KMS-11 (cell line): ENCODE data around the gene MARCHF10.

Experiments used
- H2AFZ ChIP-seq: fragments of 200-600 bp; sonication (generic); 2 replicates; pipeline ENCODE4 v1.6.1; 2016; ENCODE audit warnings: antibody characterized with exemption, mixed run types, low read depth
- H3K27ac ChIP-seq: fragments of 200-600 bp; sonication (generic); 2 replicates; pipeline ENCODE4 v1.6.1; 2016; ENCODE audit warnings: mild to moderate bottlenecking, mixed run types
- H3K27me3 ChIP-seq: fragments of 200-600 bp; sonication (generic); 2 replicates; pipeline ENCODE4 v1.6.1; 2017; ENCODE audit warnings: mild to moderate bottlenecking, low read depth, mixed run types, moderate library complexity; ENCODE audit not compliant: insufficient read depth
- H3K36me3 ChIP-seq: fragments of 200-600 bp; sonication (generic); 2 replicates; pipeline ENCODE4 v1.6.1; 2017; ENCODE audit warnings: mild to moderate bottlenecking, mixed run types; ENCODE audit not compliant: insufficient read depth
- H3K4me1 ChIP-seq: fragments of 200-600 bp; sonication (generic); 2 replicates; pipeline ENCODE4 v1.6.1; 2016; ENCODE audit warnings: mild to moderate bottlenecking, low read depth, mixed run types; ENCODE audit not compliant: poor library complexity, severe bottlenecking
- H3K4me2 ChIP-seq: fragments of 200-600 bp; sonication (generic); 2 replicates; pipeline ENCODE4 v1.7.0; 2016; ENCODE audit warnings: mild to moderate bottlenecking, mixed run types
- H3K4me3 ChIP-seq: fragments of 200-600 bp; sonication (generic); IDR thresholded peaks from 2 replicates; pipeline ENCODE4 v1.6.1; 2017; ENCODE audit warnings: low read depth, low read length, mixed read lengths; ENCODE audit not compliant: insufficient read depth
- H3K79me2 ChIP-seq: fragments of 200-600 bp; sonication (generic); 2 replicates; pipeline ENCODE4 v1.6.1; 2016; ENCODE audit warnings: low read depth, mixed run types; ENCODE audit not compliant: insufficient read depth
- H3K9ac ChIP-seq: fragments of 200-600 bp; sonication (generic); 2 replicates; pipeline ENCODE4 v1.6.1; 2016; ENCODE audit warnings: mild to moderate bottlenecking, mixed run types
- H4K20me1 ChIP-seq: fragments of 200-600 bp; sonication (generic); 2 replicates; pipeline ENCODE4 v1.6.1; 2016; ENCODE audit warnings: mild to moderate bottlenecking, mixed run types; ENCODE audit not compliant: insufficient read depth
- TF ChIP-seq, protein P1 (sequence below): fragments of 200-600 bp; sonication (generic); conservative IDR thresholded peaks from 2 replicates; pipeline ENCODE4 v1.6.1; 2017; ENCODE audit warnings: low read depth, mild to moderate bottlenecking, antibody characterized with exemption, low read length, moderate library complexity, mixed read lengths

The MARCHF10 gene

DNA sequence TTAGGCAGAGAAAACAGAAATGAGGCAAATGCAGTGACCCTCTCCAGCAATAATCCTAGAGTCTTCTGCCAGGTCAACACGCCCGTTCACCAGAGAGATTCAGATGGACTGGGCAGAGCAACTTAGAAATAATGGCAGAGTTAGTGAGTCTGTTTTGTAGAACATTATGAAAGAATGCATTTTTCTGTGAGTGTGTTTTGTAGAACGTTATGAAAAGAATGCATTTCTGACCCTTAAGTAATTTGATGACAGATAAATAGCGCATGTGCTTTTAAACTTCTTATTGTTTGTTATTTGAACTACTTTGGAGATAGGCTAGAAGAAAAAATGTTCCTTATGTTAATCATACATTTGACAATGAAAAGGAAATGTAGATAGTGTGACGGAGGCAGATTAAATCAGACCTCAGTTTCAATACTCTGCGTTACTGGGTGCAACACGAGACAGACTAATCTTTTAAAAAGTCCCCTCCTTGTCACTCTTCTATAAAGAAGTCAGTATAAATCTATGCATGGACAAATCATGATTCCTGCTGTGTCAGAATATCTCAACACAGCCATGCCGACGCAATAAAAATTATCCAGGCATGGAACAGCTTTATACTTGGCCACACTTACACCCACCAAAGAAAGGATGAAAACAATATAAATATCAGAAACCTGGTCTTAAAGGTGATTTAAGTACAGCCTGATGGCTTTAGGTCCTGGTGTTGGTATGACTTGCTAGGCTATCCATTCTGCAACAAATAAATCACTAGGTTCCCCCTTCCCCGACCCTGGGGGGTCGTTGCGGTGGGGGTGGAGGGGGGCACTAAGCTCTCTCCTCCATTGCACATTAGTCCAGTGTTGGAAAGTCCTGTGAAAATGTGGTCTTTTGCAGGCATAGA is 47.8 kb downstream of the MARCHF10 start:
- H2AFZ ChIP-seq: no peak overlapping the region
- H3K4me1 ChIP-seq: no peaks in the 10 kb centered on the region
- no peaks in the 10 kb centered on the region for H3K36me3 ChIP-seq
- no peak overlapping the region for H3K4me3 ChIP-seq
- H3K27ac ChIP-seq: no peak overlapping the region
- no peaks in the 10 kb centered on the region for H3K27me3 ChIP-seq
- no peak overlapping the region for H3K4me2 ChIP-seq
- TF ChIP-seq, protein P1, sequence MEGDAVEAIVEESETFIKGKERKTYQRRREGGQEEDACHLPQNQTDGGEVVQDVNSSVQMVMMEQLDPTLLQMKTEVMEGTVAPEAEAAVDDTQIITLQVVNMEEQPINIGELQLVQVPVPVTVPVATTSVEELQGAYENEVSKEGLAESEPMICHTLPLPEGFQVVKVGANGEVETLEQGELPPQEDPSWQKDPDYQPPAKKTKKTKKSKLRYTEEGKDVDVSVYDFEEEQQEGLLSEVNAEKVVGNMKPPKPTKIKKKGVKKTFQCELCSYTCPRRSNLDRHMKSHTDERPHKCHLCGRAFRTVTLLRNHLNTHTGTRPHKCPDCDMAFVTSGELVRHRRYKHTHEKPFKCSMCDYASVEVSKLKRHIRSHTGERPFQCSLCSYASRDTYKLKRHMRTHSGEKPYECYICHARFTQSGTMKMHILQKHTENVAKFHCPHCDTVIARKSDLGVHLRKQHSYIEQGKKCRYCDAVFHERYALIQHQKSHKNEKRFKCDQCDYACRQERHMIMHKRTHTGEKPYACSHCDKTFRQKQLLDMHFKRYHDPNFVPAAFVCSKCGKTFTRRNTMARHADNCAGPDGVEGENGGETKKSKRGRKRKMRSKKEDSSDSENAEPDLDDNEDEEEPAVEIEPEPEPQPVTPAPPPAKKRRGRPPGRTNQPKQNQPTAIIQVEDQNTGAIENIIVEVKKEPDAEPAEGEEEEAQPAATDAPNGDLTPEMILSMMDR: no peak
- no peak overlapping the region for H3K9ac ChIP-seq
- H3K79me2 ChIP-seq: no peaks in the 10 kb centered on the region
- H4K20me1 ChIP-seq: no peaks in the 10 kb centered on the region

DNA sequence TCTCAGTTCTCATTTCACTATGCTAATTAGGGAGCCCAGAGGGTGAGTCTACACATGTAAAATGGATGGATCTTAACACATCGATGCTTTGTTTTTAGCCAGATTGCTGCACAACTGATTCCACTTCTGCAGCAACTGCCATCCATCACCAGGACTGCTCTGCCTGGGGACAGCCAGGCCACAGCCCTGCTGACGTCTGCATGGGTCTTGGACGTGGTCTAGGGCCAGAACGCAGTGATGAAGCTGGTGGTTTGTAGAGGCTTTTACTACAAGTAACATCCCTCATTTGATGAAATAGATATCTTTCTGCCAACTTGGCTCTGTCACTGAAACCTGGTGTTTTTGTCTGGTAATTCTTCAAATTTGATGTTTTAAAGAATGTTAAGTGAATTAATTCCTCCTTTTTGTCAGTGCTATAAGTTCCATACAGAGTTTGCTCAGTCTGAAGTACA is 50.6 kb downstream of the MARCHF10 start:
- no peaks in the 10 kb centered on the region for H3K4me1 ChIP-seq
- no peak overlapping the region for H3K9ac ChIP-seq
- H3K36me3 ChIP-seq: no peaks in the 10 kb centered on the region
- H3K27ac ChIP-seq: no peak overlapping the region
- no peak overlapping the region for H3K4me3 ChIP-seq
- no peaks in the 10 kb centered on the region for H3K79me2 ChIP-seq
- no peak overlapping the region for H2AFZ ChIP-seq
- no peaks in the 10 kb centered on the region for H4K20me1 ChIP-seq
- no peaks in the 10 kb centered on the region for H3K27me3 ChIP-seq
- no peak overlapping the region for H3K4me2 ChIP-seq
- TF ChIP-seq, protein P1: no peak

DNA sequence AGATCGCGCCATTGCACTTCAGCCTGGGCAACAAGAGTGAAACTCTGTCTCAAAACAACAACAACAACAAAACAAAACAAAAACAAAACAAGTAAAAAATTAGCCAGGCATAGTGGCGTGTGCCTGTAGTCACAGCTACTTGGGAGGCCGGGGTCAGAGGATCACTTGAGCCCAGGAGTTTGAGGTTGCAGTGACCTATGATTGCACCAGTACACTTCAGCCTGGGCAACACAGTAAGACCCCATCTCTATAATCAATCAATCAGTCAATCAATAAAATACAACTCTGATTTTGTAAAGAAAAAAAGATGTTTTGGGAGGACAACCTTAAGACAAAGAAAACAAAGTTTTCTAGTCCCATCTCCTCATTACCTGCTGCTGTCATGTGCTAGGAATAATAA is 51.9 kb downstream of the MARCHF10 start:
- Histone ChIP-seq H3K27ac (no peak overlapping the region), H3K4me1 (no peaks in the 10 kb centered on the region)

DNA sequence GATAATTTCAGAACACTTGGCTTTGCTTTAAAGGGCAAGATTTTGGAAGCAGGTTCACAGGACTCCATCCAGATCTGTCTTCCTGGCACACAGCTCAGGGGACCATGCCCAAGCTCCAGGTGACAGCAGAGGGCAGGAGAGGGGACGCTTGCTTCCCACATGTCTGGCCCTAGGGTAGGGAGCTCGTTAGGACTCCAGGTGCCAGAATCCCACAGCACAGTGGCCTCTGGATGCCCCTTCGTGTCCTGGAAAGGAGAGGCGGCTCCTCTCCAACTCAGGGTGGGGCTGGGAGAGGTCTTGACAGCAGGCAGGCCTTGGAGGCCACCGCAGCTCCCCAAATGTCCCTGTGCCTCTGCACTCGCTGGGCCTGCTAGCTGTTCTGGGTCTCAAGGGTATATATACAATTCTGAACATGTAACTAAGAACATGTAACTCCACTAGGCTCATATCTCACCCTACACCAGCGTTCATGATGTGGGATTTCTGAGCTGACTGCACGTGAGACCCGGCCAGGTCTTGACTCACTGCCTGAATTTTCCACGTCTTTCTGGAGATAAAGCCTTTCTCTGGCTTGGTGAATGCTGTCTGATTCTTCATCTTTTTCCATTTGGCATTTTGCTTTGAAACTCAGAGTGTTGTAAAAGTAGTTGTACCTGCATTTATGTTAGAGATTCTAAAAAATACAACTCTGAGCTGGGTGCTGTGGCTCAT is 52.8 kb downstream of the MARCHF10 start:
- no peaks in the 10 kb centered on the region for H3K27me3 ChIP-seq
- no peak overlapping the region for H3K4me2 ChIP-seq
- H3K9ac ChIP-seq: no peak overlapping the region
- H3K27ac ChIP-seq: no peak overlapping the region
- H4K20me1 ChIP-seq: no peaks in the 10 kb centered on the region
- no peak overlapping the region for H2AFZ ChIP-seq
- H3K36me3 ChIP-seq: no peaks in the 10 kb centered on the region
- TF ChIP-seq, protein P1: no peak
- H3K79me2 ChIP-seq: no peaks in the 10 kb centered on the region
- H3K4me3 ChIP-seq: no peak overlapping the region
- no peaks in the 10 kb centered on the region for H3K4me1 ChIP-seq

More for the DNA sequence above, 51.9 kb downstream of the MARCHF10 start:
- H3K4me3 ChIP-seq: no peak overlapping the region
- no peak overlapping the region for H3K4me2 ChIP-seq
- H3K27me3 ChIP-seq: no peaks in the 10 kb centered on the region
- H3K79me2 ChIP-seq: no peaks in the 10 kb centered on the region
- H2AFZ ChIP-seq: no peak overlapping the region
- no peaks in the 10 kb centered on the region for H3K36me3 ChIP-seq
- H3K9ac ChIP-seq: no peak overlapping the region
- H4K20me1 ChIP-seq: no peaks in the 10 kb centered on the region
- TF ChIP-seq, protein P1: no peak
